Measurements from ENCODE around the gene PDP2.

DNA sequence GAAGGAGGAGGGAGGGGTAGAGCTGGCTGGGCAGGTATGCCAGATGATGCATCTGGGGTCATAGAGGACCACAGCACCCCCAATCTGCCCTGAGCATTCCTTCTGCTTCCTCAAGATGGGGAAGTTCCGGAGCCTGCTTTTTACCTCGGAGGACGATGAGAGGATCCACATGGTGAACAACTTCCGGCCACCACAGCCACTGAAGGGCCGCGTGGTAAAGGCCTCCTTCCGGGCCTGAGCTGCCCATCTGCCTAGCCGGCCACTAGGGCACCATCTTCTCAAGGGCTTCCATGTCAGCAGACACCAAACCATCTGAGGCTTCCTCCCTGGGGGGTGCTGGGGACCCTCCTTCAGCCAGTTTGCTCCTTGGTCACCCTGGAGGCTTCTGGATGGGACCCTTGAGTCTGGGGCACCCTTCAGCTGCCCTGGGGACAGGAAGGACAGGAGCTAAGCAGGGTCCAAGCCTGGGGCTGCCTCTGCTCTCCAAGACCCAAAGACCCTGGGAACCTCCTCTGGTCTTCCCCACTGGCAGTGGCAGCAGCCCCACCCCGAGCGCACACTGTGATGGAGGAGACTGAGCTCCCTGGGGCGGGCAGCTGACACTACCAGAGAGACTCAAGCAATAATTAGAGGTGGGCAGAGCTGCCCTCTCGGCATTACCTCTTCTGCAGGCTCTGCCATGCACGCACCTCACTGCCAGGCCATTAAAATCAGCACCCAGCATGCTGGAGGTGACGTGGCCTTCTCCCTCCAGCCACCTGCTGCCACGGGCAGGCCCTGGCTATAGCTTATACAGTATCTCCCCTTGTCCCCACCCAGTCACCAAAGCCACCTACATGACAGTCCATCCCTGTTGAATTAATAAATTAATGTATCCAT is 26.8 kb upstream of the PDP2 start:
- TF ChIP-seq CTCF (IDR thresholded peaks at IDR 0.05), result no peak
- no peak for TF ChIP-seq POLR2A (IDR thresholded peaks at IDR 0.05)

Data from tibial nerve (tissue), 3 donors.